ENCODE results near the gene SMG7. TPM values are rescaled to one million over a fixed set of nuclear protein-coding genes. Genes with fewer than 3 reads are reported as not detected.

Gene SMG7
- total and polyA plus RNA-seq, 9 donors, result 21.8 to 65.3 (median 47.2) TPM

DNA sequence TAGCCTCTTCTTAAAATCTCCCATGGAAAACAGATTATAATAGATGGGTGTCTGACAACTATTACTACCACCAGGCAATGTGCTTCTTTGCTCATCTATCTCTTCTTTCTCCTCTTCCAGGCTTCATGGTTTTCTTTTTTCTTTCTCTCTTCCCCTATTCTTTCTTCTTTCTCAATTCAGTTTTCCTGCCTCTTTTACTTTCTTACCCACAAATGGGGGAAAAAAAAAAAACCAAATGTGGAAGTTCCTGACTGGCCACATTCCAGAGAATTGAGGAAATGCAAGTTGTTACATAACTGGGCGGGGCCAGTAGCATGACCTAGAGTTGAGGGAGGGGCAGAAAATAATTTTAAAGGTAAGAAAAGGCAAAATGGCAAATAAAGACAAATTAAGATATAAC, 10.9 kb upstream of the SMG7 start:
- intact Hi-C loops (cut with DNase I), result no loop called here
- H3K4me1 ChIP-seq (ENCODE audit: insufficient read depth), result no peaks in the 10 kb centered on the region
- WGBS, 3 donors, result 73 to 90% (median 82%) methylated on average over 1 of the region's 1 CpG

GRCh38 chr1:183463566-183463965, 8.7 kb upstream of the SMG7 start:
- Histone ChIP-seq H3K4me3 (no peak overlapping the region), H3K36me3 (no peaks in the 10 kb centered on the region), H3K27me3 (no peaks in the 10 kb centered on the region), H3K27ac (no peak overlapping the region), H3K4me1 (ENCODE audit: insufficient read depth) (no peaks in the 10 kb centered on the region), H3K9me3 (no peaks in the 10 kb centered on the region)
- intact Hi-C loops (cut with DNase I), result no loop called here
- WGBS, 3 donors, result 20 to 43% (median 23%) methylated on average over 2 of the region's 2 CpGs
- no peak for DNase-seq
- TF ChIP-seq CTCF (IDR thresholded peaks at IDR 0.05) (no peak), EP300 (IDR thresholded peaks at IDR 0.05) (no peak), POLR2A (IDR thresholded peaks at IDR 0.05) (no peak)

More for the DNA sequence above, 10.9 kb upstream of the SMG7 start:
- no peak for TF ChIP-seq EP300 (IDR thresholded peaks at IDR 0.05)
- no peak for TF ChIP-seq POLR2A (IDR thresholded peaks at IDR 0.05)
- TF ChIP-seq CTCF (IDR thresholded peaks at IDR 0.05), result no peak
- Histone ChIP-seq H3K9me3 (no peaks in the 10 kb centered on the region), H3K27ac (no peak overlapping the region), H3K36me3 (no peaks in the 10 kb centered on the region), H3K27me3 (no peaks in the 10 kb centered on the region), H3K4me3 (no peak overlapping the region)
- DNase-seq, result no peak

GRCh38 chr1:183466781-183467180, 5.5 kb upstream of the SMG7 start:
- TF ChIP-seq EP300 (IDR thresholded peaks at IDR 0.05) (no peak), POLR2A (IDR thresholded peaks at IDR 0.05) (no peak), CTCF (IDR thresholded peaks at IDR 0.05) (no peak)
- no peak overlapping the region for H3K27ac ChIP-seq
- DNase-seq, result no peak
- H3K4me3 ChIP-seq, result no peak overlapping the region
- no peaks in the 10 kb centered on the region for H3K9me3 ChIP-seq
- no peaks in the 10 kb centered on the region for H3K4me1 ChIP-seq (ENCODE audit: insufficient read depth)
- H3K36me3 ChIP-seq, result no peaks in the 10 kb centered on the region
- intact Hi-C loops (cut with DNase I), result no loop called here
- WGBS, 3 donors, result 55 to 60% (median 57%) methylated on average over 2 of the region's 2 CpGs
- H3K27me3 ChIP-seq, result no peaks in the 10 kb centered on the region

- Histone ChIP-seq H3K27ac (no peak overlapping the region), H3K9me3 (no peaks in the 10 kb centered on the region), H3K4me3 (no peak overlapping the region), H3K36me3 (no peaks in the 10 kb centered on the region), H3K27me3 (no peaks in the 10 kb centered on the region), H3K4me1 (ENCODE audit: insufficient read depth) (no peaks in the 10 kb centered on the region)
- intact Hi-C loops (cut with DNase I), result no loop called here
- no peak for TF ChIP-seq POLR2A (IDR thresholded peaks at IDR 0.05)
- TF ChIP-seq EP300 (IDR thresholded peaks at IDR 0.05), result no peak
- TF ChIP-seq CTCF (IDR thresholded peaks at IDR 0.05), result no peak
- WGBS, 3 donors, result 53 to 75% (median 57%) methylated on average over 1 of the region's 1 CpG
- no peak for DNase-seq
These were observed 4.6 kb upstream of the SMG7 start for GRCh38 chr1:183467687-183468086.
